ENCODE measurements around the gene SEPTIN3.

Gene SEPTIN3

DNA sequence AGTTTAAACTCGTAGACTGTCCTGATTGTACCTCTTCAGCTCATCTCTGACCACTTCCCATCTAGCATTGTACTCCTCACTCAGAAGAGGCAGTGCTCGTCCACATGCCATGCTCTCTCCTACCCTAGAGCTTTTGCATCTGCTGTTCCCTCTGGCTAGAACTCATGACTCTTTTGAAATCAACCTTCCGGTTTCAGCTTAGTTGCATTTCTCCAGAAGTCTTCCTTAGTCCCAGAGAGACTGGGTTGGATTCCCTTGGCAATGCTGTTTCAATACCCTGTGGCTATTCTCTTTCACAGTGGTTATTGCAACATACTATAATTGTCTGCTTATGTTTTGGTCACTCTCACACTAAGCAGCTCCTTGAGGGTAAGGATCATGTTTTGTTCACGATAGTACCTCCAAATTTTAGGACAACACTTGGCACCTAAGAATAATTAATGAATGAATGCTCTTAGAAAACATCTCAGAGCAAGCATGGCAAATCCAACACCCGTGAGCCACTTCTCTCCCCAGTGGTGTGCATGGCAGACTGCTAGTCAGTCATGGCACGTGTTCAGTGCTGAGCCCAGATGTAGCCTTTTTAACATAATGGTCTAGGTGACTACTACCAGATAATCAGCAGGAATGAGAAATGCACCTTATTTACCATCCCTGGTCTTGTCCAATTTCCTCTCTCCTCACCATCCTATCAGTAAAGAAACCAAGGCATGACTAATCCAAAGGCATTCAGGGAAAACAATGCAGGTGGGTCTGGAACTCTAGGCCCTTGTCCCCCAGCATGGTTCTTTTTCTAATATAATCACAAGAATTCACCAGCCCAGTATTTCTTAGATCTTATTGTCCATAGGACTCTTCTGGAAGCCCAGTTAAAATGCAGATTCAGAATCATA is 14.5 kb downstream of the SEPTIN3 start:
- H3K36me3 Mint-ChIP-seq: no peaks in the 10 kb centered on the region
- H3K4me1 Mint-ChIP-seq: no peaks in the 10 kb centered on the region
- H3K27me3 Mint-ChIP-seq: no peaks in the 10 kb centered on the region
- H3K27ac Mint-ChIP-seq: no peak overlapping the region
- no peaks in the 10 kb centered on the region for H3K9me3 Mint-ChIP-seq
- no peak overlapping the region for H3K4me3 Mint-ChIP-seq

DNA sequence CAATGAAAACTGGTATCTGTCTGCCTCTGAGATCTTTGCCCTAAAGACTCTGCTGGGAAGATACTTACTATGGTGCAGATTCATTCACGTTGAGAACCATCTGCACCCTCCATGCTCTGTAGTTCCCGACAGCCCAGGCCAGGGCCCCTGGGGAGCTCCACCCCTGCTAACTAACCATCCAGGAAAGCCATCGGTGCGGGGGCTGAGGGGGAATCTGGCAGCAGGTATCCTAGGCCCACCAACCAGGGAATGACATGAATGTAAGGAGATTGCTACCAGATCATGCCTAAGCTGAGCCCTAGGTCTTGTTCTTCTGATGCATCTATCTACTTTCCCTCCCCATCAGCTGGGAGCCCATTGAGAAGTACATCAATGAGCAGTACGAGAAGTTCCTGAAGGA is 18.0 kb downstream of the SEPTIN3 start:
- H3K4me3 Mint-ChIP-seq: no peak overlapping the region
- no peaks in the 10 kb centered on the region for H3K36me3 Mint-ChIP-seq
- H3K27ac Mint-ChIP-seq: no peak overlapping the region

DNA sequence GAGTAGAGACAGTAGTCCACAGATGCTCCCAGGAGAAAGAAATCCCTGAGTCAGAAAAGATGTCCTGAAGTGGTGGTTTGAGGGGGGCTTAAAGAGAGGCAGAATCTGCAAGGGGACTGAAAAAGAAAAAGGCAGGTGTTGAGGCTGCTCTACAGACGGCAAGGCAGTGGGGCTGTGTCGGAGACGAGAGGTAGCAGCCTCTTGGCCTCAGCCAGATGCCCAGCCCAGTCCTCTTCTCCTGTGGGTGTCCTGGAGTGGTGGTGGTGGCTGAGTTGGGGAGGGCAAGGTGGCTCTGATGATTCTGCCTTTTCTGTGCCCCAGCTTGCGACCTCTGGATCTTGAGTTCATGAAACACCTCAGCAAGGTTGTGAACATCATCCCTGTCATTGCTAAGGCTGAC is 20.0 kb downstream of the SEPTIN3 start:
- H3K4me3 Mint-ChIP-seq: no peak overlapping the region

More for the DNA sequence above, 18.0 kb downstream of the SEPTIN3 start:
- Mint-ChIP-seq H3K27me3 (no peaks in the 10 kb centered on the region), H3K9me3 (no peaks in the 10 kb centered on the region), H3K4me1 (no peaks in the 10 kb centered on the region)

DNA sequence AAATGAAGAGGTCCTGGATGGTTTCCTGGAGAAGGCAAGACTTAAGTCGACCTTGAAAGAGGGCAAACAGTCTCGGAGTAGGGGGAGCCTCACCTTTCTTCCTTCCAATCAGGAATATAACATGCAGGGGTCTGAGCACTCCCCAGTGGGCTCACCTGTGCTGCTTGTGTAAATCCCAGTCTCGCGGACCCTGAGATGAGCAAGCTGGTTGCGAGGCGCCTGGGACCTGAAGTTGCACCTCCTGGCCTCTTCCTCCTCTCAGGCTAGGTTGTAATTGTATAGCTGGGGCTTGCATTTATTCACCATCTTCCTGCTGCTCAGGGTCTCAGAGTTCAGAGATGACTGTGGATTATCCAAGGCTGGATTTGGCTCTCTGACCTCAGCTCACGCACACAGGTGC is 21.9 kb downstream of the SEPTIN3 start:
- no peak overlapping the region for H3K27ac Mint-ChIP-seq
- no peaks in the 10 kb centered on the region for H3K4me1 Mint-ChIP-seq
- no peaks in the 10 kb centered on the region for H3K36me3 Mint-ChIP-seq
- H3K4me3 Mint-ChIP-seq: no peak overlapping the region
- H3K9me3 Mint-ChIP-seq: no peaks in the 10 kb centered on the region
- no peaks in the 10 kb centered on the region for H3K27me3 Mint-ChIP-seq

More for the DNA sequence above, 20.0 kb downstream of the SEPTIN3 start:
- no peaks in the 10 kb centered on the region for H3K36me3 Mint-ChIP-seq
- no peak overlapping the region for H3K27ac Mint-ChIP-seq
- no peaks in the 10 kb centered on the region for H3K9me3 Mint-ChIP-seq
- H3K27me3 Mint-ChIP-seq: no peaks in the 10 kb centered on the region
- H3K4me1 Mint-ChIP-seq: no peaks in the 10 kb centered on the region

DNA sequence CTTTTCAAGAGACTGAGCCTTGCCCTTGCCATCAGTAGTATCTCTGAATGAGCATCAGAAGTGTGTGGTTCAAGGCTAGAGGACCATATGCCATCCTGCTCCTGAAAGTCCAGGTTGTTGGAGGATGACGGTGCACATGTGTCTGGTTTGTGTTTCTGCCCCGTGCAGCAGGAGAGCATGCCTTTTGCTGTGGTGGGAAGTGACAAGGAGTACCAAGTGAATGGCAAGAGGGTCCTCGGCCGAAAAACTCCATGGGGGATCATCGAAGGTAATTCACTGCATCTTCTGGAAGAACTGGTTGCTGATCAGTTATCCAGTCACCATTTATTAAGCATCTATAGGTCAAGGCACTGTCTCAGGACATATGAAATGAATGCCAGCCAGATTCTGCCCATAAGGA is 23.3 kb downstream of the SEPTIN3 start:
- Mint-ChIP-seq H3K27ac (no peak overlapping the region), H3K36me3 (no peaks in the 10 kb centered on the region), H3K27me3 (no peaks in the 10 kb centered on the region), H3K9me3 (no peaks in the 10 kb centered on the region), H3K4me3 (no peak overlapping the region), H3K4me1 (no peaks in the 10 kb centered on the region)

DNA sequence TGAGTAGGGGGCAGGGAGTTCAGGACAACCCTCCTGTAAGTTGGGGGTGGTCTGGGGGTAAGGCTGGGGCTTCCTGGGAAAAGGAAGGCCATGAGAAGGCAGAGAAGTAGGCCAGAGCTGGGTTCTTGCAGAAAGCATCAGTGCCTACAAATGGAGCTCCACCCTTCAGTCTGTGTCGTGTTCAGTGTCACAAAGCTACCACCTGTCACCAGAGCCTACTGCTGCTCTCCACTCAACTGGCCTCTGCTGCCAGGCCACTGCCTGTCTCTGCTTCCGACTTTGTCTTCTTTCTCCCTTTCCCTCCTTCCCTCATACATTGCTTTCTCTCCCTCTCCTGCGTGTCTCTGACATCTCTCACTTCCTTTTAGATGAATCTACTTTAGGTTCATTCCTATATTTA is 26.0 kb downstream of the SEPTIN3 start:
- H3K27ac Mint-ChIP-seq: no peak overlapping the region
- no peak overlapping the region for H3K4me3 Mint-ChIP-seq

DNA sequence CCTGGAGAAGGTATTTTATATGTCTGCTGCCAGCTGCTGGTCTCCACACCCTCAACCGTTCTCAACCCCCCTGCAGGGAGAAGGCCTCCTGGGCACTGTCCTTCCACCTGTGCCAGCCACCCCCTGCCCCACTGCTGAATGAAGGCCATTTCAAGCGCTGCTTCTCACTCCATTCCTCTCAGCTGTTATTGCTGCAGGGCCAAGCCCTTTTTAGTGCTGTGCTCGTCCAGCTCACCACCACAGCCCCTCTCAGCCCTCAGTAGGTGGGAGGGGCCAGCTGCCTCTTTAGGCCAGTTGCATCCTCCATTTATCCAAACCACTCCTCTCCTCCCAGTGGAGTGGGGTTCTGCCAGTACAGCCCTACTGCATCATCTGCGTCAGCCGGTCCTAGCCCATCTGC is 27.6 kb downstream of the SEPTIN3 start:
- Mint-ChIP-seq H3K9me3 (no peaks in the 10 kb centered on the region), H3K36me3 (peaks cover 11% of the 10 kb centered on the region), H3K27ac (no peak overlapping the region), H3K27me3 (no peaks in the 10 kb centered on the region), H3K4me3 (no peak overlapping the region), H3K4me1 (peaks cover 19% of the 10 kb centered on the region)

More for the DNA sequence above, 26.0 kb downstream of the SEPTIN3 start:
- peaks cover 17% of the 10 kb centered on the region for H3K4me1 Mint-ChIP-seq
- no peaks in the 10 kb centered on the region for H3K27me3 Mint-ChIP-seq
- H3K36me3 Mint-ChIP-seq: peaks cover 6% of the 10 kb centered on the region
- no peaks in the 10 kb centered on the region for H3K9me3 Mint-ChIP-seq

DNA sequence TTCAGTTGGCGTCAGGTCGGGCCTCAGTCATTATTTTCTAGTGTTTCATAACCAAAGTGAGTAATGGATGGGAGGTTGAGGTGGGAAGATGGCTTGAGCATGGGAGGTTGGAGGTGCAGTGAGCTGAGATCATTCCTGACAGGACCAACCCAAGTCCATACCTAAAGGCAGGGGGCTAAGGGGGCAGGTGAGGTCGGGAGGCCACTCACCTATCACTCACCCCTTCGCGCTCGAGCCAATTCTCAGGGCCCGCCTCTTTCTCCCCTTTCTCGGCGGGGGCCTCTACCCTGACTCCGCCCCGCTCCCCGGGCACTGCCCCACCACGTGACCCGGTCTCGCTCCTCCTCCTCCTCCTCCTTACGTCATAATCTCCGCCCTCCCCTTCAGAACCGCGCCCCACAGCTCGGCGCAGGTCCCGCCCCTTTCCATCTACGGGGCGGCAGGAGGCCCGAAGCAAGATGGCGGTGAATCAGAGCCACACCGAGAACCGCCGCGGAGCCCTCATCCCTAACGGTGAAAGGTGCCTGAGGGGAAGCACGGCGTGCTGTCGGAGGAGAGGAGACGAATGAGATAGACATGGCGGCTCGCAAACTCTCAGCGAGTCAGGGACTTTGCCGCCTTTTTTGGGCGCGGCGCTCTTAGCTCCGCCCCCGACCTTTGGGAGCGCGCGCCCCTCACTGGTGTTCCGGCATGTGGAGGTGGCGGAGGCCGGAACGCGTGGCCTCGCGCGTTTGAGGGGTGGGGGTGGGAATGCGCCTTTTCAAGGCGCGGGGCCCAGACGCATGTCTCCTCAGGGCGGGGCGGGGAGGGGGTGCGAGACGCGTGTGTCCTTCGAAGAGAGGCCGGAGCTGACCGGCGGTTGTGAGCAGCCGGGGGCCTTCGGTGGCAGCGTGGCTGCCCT is 29.4 kb downstream of the SEPTIN3 start, which contains the start of gene WBP2NL:
WBP2NL (plus strand) TSS at position 428 of the 901 bp plus-strand sequence; CDS start at position 459, 31 bp downstream.
- Mint-ChIP-seq H3K4me1 (peaks cover 19% of the 10 kb centered on the region), H3K27ac (peak within 1 kb of the TSS; percentile 97), H3K4me3 (peak within 1 kb of the TSS; percentile 94), H3K9me3 (no peaks in the 10 kb centered on the region), H3K36me3 (peaks cover 11% of the 10 kb centered on the region), H3K27me3 (no peaks in the 10 kb centered on the region)

DNA sequence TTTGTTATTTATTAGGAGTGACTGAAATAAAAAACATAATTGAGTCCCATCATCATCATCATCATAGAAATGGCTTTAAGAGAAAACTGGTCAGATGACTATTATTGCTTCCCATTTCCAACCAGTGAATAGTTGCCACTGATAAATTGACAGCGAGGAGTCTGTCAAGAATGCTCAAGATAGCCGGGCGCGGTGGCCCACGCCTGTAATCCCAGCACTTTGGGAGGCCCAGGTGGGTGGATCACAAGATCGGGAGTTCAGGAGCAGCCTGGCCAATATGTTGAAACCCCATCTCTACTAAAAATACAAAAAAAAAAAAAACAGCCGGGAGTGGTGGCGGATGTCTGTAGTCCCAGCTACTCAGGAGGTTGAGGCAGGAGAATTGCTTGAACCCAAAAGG is 31.2 kb downstream of the SEPTIN3 start:
- Mint-ChIP-seq H3K27me3 (no peaks in the 10 kb centered on the region), H3K27ac (no peak overlapping the region), H3K36me3 (peaks cover 11% of the 10 kb centered on the region), H3K4me3 (peak overlapping the region; percentile 79), H3K4me1 (peaks cover 19% of the 10 kb centered on the region), H3K9me3 (no peaks in the 10 kb centered on the region)

DNA sequence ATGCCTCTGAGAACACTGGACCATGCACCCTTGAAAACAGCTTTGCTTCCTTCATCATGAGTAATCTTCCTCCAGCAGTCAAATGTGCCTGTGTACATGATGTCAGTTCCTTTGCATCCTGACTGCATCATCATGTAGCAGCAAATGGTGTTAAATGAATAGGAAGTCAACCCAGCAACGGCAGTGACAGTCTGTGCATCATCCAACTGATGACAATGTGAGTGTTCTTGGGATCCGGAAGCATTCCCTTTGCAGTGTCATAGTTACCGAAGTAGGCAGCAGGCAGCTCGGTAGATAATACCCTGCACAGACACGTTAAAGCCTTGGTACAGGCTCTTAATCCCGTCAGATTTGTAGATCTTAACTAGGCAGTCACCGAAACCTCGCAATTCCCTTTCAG is 31.9 kb downstream of the SEPTIN3 start:
- no peaks in the 10 kb centered on the region for H3K9me3 Mint-ChIP-seq
- H3K27ac Mint-ChIP-seq: no peak overlapping the region
- H3K27me3 Mint-ChIP-seq: no peaks in the 10 kb centered on the region
- peaks cover 11% of the 10 kb centered on the region for H3K36me3 Mint-ChIP-seq
- no peak overlapping the region for H3K4me3 Mint-ChIP-seq
- peaks cover 19% of the 10 kb centered on the region for H3K4me1 Mint-ChIP-seq

DNA sequence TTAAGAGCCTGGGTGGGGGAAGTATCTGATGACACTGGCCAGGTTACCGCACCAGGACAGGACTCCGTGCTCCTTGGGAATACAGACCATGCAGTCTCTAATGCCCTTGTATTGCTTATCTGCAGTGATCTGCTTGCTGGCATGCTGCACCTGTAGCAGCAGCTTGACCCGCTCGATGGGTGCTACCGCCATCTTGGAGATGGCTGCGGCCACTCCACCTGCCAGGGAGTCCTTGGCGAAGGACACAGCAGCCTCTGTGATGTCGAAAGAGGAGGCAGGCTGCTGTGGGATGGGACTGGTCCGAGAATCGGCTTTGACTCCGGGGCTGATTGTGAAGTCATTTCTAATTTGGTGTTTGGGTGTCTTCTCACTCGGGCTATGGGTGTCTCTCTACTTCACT is 32.5 kb downstream of the SEPTIN3 start:
- H3K27me3 Mint-ChIP-seq: no peaks in the 10 kb centered on the region
- H3K4me1 Mint-ChIP-seq: peaks cover 19% of the 10 kb centered on the region
- no peaks in the 10 kb centered on the region for H3K9me3 Mint-ChIP-seq
- H3K27ac Mint-ChIP-seq: no peak overlapping the region
- peaks cover 11% of the 10 kb centered on the region for H3K36me3 Mint-ChIP-seq
- no peak overlapping the region for H3K4me3 Mint-ChIP-seq

DNA sequence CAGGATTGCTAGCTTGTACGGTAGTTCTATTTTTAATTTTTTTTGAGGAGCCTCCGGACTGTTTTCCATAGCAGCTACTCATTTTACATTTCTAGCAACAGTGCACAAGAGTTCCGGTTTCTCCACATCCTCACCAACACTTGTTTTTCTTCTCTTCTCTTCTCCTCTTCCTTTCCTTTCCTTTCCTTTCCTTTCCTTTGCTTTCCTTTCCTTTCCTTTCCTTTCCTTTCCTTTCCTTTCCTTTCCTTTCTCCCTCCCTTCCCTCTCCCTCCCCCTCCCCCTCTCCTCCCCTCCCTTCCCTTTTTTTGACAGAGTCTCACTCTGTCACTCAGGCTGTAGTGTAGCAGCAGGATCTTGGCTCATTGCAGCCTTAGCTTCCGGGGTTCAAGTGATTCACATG is 38.7 kb downstream of the SEPTIN3 start:
- Mint-ChIP-seq H3K36me3 (peaks cover 8% of the 10 kb centered on the region), H3K9me3 (peaks cover 4% of the 10 kb centered on the region), H3K27me3 (peaks cover 7% of the 10 kb centered on the region), H3K4me3 (no peak overlapping the region), H3K4me1 (no peaks in the 10 kb centered on the region), H3K27ac (no peak overlapping the region)

DNA sequence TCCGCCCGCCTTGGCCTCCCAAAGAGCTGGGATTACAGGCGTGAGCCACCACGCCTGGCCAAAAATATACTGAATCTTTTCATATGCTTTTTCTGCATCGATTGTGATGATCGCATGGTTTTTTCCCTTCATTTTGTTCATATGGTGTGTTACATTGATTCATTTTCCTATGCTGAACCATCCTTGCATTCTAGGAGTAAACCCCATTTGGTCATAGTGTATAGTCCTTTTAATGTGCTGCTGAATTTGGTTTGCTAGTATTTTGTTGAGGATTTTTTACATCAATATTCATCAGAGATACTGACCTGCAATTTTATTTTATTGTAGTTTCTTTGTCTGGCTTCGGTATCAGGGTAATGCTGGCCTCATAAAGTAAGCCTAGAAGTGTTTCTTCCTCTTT is 41.5 kb downstream of the SEPTIN3 start:
- Mint-ChIP-seq H3K27me3 (peaks cover 11% of the 10 kb centered on the region), H3K4me1 (no peaks in the 10 kb centered on the region), H3K27ac (no peak overlapping the region)

DNA sequence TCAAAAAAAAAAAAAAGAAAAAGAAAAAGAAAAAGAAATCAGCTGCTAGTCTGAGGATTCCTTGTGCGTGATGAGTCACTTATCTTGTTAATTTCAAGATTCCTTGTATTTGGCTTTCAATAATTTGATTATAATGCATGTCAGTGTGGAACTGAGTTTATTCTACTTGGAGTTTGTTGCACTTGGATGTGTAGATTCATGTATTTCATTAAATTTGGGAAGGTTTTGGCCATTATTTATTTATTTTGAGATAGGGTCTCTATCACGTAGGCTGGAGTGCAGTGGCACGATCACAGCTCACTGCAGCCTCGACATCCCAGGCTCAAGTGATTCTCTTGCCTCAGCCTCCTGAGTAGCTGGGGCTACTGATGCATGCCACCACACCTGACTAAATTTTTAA is 44.1 kb downstream of the SEPTIN3 start:
- Mint-ChIP-seq H3K4me3 (no peak overlapping the region), H3K9me3 (peaks cover 4% of the 10 kb centered on the region), H3K27me3 (peaks cover 8% of the 10 kb centered on the region), H3K27ac (no peak overlapping the region), H3K4me1 (no peaks in the 10 kb centered on the region), H3K36me3 (peaks cover 10% of the 10 kb centered on the region)

More for the DNA sequence above, 41.5 kb downstream of the SEPTIN3 start:
- Mint-ChIP-seq H3K36me3 (peaks cover 10% of the 10 kb centered on the region), H3K9me3 (peaks cover 4% of the 10 kb centered on the region), H3K4me3 (no peak overlapping the region)

DNA sequence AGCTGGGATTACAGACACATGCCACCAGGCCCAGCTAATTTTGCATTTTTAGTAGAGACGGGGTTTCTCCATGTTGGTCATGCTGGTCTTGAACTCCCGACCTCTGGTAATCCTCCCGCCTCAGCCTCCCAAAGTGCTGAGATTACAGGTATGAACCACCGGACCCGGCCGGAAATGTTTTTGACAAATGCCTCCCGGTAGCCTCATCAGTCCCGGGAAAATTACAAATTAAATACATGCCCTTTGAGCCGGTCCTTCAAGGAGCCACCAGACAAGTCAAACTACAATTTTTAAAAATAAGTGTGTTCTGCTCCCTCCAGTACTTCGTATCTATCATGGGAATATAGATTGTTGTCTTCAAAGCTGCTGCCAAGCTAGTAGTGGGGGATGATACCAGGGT is 46.9 kb downstream of the SEPTIN3 start:
- H3K4me1 Mint-ChIP-seq: no peaks in the 10 kb centered on the region
- H3K27ac Mint-ChIP-seq: no peak overlapping the region
- peaks cover 4% of the 10 kb centered on the region for H3K27me3 Mint-ChIP-seq
- H3K36me3 Mint-ChIP-seq: peaks cover 5% of the 10 kb centered on the region
- H3K9me3 Mint-ChIP-seq: peaks cover 4% of the 10 kb centered on the region
- H3K4me3 Mint-ChIP-seq: no peak overlapping the region

DNA sequence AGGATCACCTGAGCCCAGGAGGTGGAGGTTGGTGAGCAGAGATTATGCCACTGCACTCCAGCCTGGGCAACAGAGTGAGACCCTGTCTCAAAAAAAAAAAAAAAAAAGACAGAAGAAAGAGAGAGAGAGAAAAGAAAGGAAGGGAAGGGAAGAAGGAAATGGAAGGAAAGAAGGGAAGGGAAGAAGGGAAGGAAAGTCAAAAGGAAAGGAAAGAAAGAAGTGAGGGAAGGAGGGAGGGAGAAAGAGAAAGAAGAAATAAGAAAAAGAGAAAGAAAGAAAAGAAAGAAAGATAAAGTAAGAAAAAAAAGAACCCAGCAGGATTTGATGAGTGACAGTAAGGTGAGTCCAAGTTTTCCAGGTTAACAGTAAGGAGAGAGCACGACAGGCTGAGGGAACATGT is 49.0 kb downstream of the SEPTIN3 start:
- H3K9me3 Mint-ChIP-seq: no peaks in the 10 kb centered on the region
- peaks cover 4% of the 10 kb centered on the region for H3K27me3 Mint-ChIP-seq
- H3K4me1 Mint-ChIP-seq: peaks cover 8% of the 10 kb centered on the region
- H3K27ac Mint-ChIP-seq: peak overlapping the region; percentile 51
- no peak overlapping the region for H3K4me3 Mint-ChIP-seq
- peaks cover 2% of the 10 kb centered on the region for H3K36me3 Mint-ChIP-seq
